Measurements from ENCODE around the gene TPM4.

Gene TPM4

DNA sequence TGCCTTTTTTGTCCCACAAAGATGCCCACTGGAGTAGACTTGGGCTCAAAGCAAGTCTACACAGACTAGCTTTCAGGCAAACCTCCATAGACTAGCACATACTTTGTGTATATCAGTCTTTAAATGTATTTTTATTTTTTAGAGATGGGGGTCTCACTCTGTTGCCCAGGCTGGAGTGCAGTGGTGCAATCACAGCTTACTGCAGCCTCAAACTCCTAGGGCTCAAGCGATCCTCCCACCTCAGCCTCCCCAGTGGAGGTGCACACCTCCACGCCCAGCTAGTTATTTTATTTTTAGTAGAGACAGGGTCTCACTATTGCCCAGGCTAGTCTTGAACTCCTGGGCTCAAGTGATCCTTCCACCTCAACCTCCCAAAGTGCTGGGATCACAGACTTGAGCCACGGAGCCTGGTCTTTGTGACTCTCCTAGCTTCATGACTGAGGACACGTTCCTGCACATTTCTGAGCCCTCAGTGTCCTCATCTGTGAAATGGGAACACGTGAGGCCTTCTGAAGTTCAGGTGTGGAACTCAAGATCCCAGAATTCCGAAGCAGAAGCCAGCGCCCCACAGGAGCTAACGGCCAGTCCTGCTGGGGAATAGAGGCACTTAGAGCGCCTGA, 5.1 kb upstream of the TPM4 start:
- DNase-seq (ENCODE audit: low read depth), result no peak
- no peak overlapping the region for H3K4me3 ChIP-seq (ENCODE audit: low read depth, low read length)
- TF ChIP-seq, protein P1, sequence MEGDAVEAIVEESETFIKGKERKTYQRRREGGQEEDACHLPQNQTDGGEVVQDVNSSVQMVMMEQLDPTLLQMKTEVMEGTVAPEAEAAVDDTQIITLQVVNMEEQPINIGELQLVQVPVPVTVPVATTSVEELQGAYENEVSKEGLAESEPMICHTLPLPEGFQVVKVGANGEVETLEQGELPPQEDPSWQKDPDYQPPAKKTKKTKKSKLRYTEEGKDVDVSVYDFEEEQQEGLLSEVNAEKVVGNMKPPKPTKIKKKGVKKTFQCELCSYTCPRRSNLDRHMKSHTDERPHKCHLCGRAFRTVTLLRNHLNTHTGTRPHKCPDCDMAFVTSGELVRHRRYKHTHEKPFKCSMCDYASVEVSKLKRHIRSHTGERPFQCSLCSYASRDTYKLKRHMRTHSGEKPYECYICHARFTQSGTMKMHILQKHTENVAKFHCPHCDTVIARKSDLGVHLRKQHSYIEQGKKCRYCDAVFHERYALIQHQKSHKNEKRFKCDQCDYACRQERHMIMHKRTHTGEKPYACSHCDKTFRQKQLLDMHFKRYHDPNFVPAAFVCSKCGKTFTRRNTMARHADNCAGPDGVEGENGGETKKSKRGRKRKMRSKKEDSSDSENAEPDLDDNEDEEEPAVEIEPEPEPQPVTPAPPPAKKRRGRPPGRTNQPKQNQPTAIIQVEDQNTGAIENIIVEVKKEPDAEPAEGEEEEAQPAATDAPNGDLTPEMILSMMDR (conservative IDR thresholded peaks at IDR 0.05; ENCODE audit: low read depth, low read length), result no peak

DNA sequence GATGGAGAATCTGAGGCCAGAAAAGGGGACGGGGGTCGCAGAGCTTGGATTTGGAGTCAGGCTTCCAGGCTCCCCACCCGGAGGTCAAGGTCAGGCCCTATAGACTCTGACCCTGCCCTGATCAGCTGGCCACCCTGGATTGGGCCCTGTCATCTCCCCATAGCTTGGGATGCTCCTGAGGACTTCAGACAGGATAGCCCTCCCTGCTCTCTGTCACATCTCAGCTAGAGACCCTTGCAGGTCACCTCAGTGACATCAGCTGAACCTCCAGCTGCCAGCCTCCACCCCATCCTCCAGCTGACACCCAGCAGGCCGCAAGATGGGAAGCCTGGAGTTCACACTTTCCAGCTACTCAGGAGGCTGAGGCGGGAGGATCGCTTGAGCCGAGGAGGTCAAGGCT, 2.8 kb upstream of the TPM4 start:
- TF ChIP-seq, protein P1 (conservative IDR thresholded peaks at IDR 0.05; ENCODE audit: low read depth, low read length), result no peak
- H3K4me3 ChIP-seq (ENCODE audit: low read depth, low read length), result no peak overlapping the region
- no peak for DNase-seq (ENCODE audit: low read depth)

DNA sequence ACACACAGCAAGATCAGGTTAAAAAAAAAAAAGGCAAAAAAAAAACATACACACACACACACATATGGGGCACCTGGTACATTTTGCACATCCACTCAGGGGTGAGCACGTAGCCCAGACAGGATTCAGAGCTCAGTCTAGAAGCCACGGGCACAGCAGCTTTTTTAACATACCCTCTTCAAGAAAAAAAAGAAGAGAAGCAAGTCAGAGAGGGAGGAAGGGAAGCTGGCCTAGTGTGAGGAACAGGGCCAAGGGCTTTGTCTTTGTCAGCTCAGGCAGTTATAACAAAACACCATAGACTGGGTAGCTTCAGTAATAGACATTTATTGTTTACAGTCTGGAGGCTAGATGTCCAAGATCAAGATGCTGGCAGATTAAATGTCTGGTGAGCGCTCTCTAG, 2.3 kb upstream of the TPM4 start:
- TF ChIP-seq, protein P1 (conservative IDR thresholded peaks at IDR 0.05; ENCODE audit: low read depth, low read length), result no peak
- no peak for DNase-seq (ENCODE audit: low read depth)
- H3K4me3 ChIP-seq (ENCODE audit: low read depth, low read length), result no peak overlapping the region

DNA sequence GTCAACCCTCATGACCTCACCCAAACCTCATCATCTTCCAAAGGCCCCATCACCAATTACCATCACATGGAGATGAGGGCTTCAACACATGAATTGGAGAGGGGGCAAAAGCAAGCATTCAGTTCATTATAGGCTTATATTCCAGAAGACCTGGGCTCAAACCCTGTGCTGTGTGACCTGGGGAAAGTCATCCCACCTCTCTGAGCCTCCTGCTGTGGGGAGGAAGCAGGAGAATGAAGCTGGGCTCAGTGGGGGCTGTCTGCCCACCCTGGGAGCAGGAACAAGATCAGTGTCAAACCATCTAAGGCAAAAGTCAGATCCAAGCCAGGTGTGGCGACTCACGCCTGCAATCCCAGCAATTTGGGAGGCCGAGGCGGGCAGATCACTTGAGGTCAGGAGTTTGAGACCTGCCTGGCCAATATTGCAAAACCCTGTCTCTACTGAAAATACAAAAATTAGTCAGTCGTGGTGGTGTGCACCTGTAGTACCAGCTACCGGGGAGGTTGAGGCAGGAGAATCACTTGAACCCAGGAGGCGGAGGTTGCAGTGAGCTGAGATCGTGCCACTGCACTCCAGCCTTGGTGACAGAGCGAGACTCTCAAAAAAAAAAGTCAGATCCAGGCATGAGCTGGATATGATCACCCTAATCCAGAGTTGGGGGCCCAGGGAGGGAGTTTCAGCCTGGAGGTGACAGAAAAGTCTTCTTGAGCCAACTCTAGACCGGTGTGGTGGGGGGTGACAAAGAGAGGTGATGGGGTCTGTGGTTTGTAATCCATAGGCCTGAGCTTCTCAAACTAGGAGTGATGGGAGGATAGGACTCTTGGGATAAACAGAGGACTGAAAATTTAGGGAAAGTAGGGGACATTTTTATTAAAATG, 1.6 kb upstream of the TPM4 start:
- TF ChIP-seq, protein P1 (conservative IDR thresholded peaks at IDR 0.05; ENCODE audit: low read depth, low read length), result no peak
- no peak for DNase-seq (ENCODE audit: low read depth)
- H3K4me3 ChIP-seq (ENCODE audit: low read depth, low read length), result no peak overlapping the region

DNA sequence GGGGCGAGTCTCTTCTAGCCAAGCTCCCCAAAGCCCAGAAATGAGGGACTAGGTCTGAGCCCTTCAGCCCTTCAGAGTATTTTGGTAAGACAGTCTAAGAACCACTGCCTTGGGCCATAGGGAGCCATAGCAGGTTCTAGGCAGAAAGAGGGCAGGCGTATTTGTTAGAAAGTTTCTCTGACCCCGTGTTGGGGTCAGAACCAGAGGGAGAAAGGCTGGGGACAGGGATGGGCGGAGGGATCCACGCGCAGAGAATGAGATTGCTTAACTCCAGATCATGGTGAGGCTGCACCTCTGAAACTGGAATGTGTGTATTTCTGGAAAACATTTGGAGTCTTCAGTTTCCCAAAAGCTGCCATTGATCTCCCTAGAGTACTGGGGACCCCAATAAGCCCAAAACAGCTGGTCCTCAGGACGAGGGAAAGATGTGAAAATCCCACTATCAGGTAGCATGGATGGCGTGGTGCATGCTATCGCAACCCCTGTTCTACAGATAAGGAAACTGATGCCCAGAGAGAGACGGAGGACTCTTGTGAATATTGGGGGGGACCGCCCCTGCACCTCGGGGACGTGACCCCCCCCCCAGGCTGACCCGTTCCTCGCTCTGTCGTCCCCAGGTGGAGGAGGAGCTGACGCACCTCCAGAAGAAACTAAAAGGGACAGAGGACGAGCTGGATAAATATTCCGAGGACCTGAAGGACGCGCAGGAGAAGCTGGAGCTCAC, 703 bp upstream of the TPM4 start:
- TF ChIP-seq, protein P1 (conservative IDR thresholded peaks at IDR 0.05; ENCODE audit: low read depth, low read length), result no peak
- peak overlapping the region; percentile 93 for H3K4me3 ChIP-seq (ENCODE audit: low read depth, low read length)
- DNase-seq (ENCODE audit: low read depth), result no peak

DNA sequence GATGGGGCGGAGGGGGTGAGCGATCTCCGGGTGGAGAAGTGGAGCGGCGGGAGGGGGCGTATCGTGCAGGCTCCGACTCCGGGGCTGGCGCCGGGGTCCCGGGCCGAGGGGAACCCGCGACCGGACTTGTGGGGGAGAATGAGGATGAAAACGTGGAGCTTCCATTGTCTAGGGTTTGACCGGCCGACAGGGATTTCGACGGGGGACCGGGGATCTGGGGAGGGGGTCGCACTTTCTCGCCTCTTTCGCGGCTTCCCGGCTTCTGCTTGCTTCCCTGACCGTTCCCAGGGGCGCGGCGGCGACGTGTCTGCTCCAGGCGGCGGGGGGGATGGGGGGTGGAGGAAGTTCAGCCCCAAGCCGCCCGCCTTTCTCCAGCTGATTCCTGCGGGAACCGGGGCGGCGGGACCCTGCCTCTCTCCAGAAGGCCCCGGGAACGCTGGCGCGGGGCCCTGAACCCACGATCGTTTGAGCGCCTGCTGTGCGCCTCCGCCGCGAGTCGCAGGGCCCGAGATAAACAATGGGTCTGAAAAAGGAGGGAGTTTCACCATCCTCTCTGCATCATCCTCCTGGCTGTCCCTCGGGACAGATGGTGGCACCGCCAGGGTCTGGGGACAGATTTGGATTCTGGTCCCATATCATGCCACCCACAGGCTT, 790 bp downstream of the TPM4 start:
- TF ChIP-seq, protein P1 (conservative IDR thresholded peaks at IDR 0.05; ENCODE audit: low read depth, low read length), result no peak
- no peak for DNase-seq (ENCODE audit: low read depth)
- H3K4me3 ChIP-seq (ENCODE audit: low read depth, low read length), result peak overlapping the region; percentile 93
